Measurements from ENCODE around the gene PECR. TPM values are rescaled to one million over a fixed set of nuclear protein-coding genes. Genes with fewer than 3 reads are reported as not detected.

PECR gene
- total and polyA plus RNA-seq, 2 donors (not counting 1 experiment from before 2014, with no cell fraction given) = 9.5 to 16.5 TPM

DNA sequence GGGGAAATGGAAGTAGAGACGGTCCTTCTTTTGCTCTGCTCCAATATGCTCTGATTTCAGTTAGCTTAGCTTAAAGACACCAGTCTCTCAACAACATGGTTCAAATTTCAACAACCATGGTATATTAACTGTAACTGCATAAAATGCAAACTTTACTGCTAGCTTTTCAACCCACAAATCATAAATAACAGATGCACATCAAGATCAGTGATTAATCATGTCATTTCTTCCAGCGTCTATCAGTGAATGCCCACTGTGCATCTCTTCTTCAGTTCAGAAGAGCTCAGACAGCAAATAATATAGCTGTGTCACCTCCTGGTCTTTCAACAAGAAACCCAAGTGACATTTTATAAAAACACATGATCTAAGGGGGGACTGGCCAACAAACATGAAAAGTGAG is 12.6 kb downstream of the PECR start:
- no peak for ATAC-seq (ENCODE audit: low read depth)
- no peaks in the 10 kb centered on the region for H3K27me3 Mint-ChIP-seq

DNA sequence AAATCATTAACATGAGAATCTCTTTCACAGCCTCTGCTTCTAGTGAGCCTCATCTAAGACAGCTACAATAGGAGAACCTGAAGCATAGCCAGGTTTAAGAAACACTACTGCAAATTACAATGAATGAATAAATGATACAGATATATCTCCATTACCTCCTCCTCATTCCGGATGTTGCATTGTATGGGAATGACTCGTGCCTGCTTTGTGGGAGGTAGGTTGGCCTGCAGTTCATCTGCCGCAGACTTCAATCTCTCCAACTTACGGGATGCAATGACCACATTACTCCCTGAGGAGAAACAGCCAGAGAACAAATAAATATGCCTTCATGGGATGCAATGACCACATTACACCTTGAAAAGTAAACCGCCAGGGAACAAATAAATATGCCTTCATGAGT is 15.4 kb downstream of the PECR start:
- CTCF ChIA-PET = no interaction called here
- Mint-ChIP-seq H3K4me3 (no peak overlapping the region), H3K4me1 (no peaks in the 10 kb centered on the region), H3K27ac (no peak overlapping the region), H3K27me3 (no peaks in the 10 kb centered on the region), H3K9me3 (ENCODE audit: insufficient read depth) (no peaks in the 10 kb centered on the region)
- Histone ChIP-seq H3K36me3 (replicated peaks in 1 of 2; ENCODE audit: control extremely low read depth in 1 of 2, control insufficient read depth in 1 of 2, extremely low read depth in 1 of 2, insufficient read depth in 2 of 2, low read length in 1 of 2) (peaks cover 8 to 14% of the 10 kb centered on the region in 2 experiments), H3K79me2 (ENCODE audit: control insufficient read depth, insufficient read depth, low read length) (no peaks in the 10 kb centered on the region), H3K4me1 (ENCODE audit: control insufficient read depth in 2 of 2, insufficient read depth in 2 of 2, low read length in 2 of 2) (no peaks in the 10 kb centered on the region), H4K20me1 (ENCODE audit: control insufficient read depth, insufficient read depth, low read length, poor library complexity, severe bottlenecking) (no peaks in the 10 kb centered on the region), H3K9ac (ENCODE audit: low read length) (no peak overlapping the region), H3K27me3 (replicated peaks in 1 of 4; ENCODE audit: control extremely low read depth in 1 of 4, control insufficient read depth in 3 of 4, insufficient read depth in 4 of 4, low read length in 3 of 4) (no peaks in the 10 kb centered on the region), H2AFZ (ENCODE audit: insufficient read depth, low read depth, low read length, poor library complexity, severe bottlenecking) (no peak overlapping the region), H3K4me3 (ENCODE audit: control extremely low read depth in 1 of 5, extremely low read depth in 1 of 5, insufficient read depth in 1 of 5, low read depth in 2 of 5, low read length in 4 of 5) (no peak overlapping the region), H3K27ac (ENCODE audit: low read length in 2 of 2) (no peak overlapping the region), H3K4me2 (replicated peaks; ENCODE audit: low read depth, low read length, poor library complexity, severe bottlenecking) (no peak overlapping the region), H3K9me3 (ENCODE audit: control extremely low read depth in 1 of 3, control insufficient read depth in 2 of 3, insufficient read depth in 1 of 3, low read length in 2 of 3) (no peaks in the 10 kb centered on the region)
- TF ChIP-seq EZH2 (IDR thresholded peaks at IDR 0.05; ENCODE audit: borderline replicate concordance, insufficient read depth, low read depth, low read length, poor library complexity, severe bottlenecking) = no peak
- TF ChIP-seq, protein P1, sequence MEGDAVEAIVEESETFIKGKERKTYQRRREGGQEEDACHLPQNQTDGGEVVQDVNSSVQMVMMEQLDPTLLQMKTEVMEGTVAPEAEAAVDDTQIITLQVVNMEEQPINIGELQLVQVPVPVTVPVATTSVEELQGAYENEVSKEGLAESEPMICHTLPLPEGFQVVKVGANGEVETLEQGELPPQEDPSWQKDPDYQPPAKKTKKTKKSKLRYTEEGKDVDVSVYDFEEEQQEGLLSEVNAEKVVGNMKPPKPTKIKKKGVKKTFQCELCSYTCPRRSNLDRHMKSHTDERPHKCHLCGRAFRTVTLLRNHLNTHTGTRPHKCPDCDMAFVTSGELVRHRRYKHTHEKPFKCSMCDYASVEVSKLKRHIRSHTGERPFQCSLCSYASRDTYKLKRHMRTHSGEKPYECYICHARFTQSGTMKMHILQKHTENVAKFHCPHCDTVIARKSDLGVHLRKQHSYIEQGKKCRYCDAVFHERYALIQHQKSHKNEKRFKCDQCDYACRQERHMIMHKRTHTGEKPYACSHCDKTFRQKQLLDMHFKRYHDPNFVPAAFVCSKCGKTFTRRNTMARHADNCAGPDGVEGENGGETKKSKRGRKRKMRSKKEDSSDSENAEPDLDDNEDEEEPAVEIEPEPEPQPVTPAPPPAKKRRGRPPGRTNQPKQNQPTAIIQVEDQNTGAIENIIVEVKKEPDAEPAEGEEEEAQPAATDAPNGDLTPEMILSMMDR (IDR thresholded peaks at IDR 0.05) = no peak
- 100% methylated on average over 1 of the region's 5 CpGs for WGBS (ENCODE audit: insufficient coverage)
- no peak for DNase-seq
- intact Hi-C loops (cut with micrococcal nuclease) = no loop called here
- POLR2A ChIA-PET = no interaction called here
- ATAC-seq (ENCODE audit: low read depth) = no peak

More for the DNA sequence above, 12.6 kb downstream of the PECR start:
- DNase-seq = no peak
- Histone ChIP-seq H3K27ac (ENCODE audit: low read length in 2 of 2) (no peak overlapping the region), H3K4me1 (ENCODE audit: control insufficient read depth in 2 of 2, insufficient read depth in 2 of 2, low read length in 2 of 2) (no peaks in the 10 kb centered on the region), H3K36me3 (replicated peaks in 1 of 2; ENCODE audit: control extremely low read depth in 1 of 2, control insufficient read depth in 1 of 2, extremely low read depth in 1 of 2, insufficient read depth in 2 of 2, low read length in 1 of 2) (peaks cover 8 to 16% of the 10 kb centered on the region in 2 experiments), H3K79me2 (ENCODE audit: control insufficient read depth, insufficient read depth, low read length) (peaks cover 3% of the 10 kb centered on the region), H2AFZ (ENCODE audit: insufficient read depth, low read depth, low read length, poor library complexity, severe bottlenecking) (no peak overlapping the region), H3K27me3 (replicated peaks in 1 of 4; ENCODE audit: control extremely low read depth in 1 of 4, control insufficient read depth in 3 of 4, insufficient read depth in 4 of 4, low read length in 3 of 4) (no peaks in the 10 kb centered on the region), H3K9ac (ENCODE audit: low read length) (no peak overlapping the region), H4K20me1 (ENCODE audit: control insufficient read depth, insufficient read depth, low read length, poor library complexity, severe bottlenecking) (no peaks in the 10 kb centered on the region), H3K4me2 (replicated peaks; ENCODE audit: low read depth, low read length, poor library complexity, severe bottlenecking) (no peak overlapping the region), H3K9me3 (ENCODE audit: control extremely low read depth in 1 of 3, control insufficient read depth in 2 of 3, insufficient read depth in 1 of 3, low read length in 2 of 3) (peaks cover 0 to 4% (median 0%) of the 10 kb centered on the region in 3 donors), H3K4me3 (ENCODE audit: control extremely low read depth in 1 of 5, extremely low read depth in 1 of 5, insufficient read depth in 1 of 5, low read depth in 2 of 5, low read length in 4 of 5) (no peak overlapping the region)
- CTCF ChIA-PET = interaction anchor here (0.9 to 1.8 kb wide), 2 partner anchors 10 kb away, joined by 3 to 4 read pairs; no protein-coding TSS in a partner anchor
- H3K9me3 Mint-ChIP-seq (ENCODE audit: insufficient read depth) = no peaks in the 10 kb centered on the region
- H3K27ac Mint-ChIP-seq = no peak overlapping the region
- H3K4me1 Mint-ChIP-seq = peaks cover 2% of the 10 kb centered on the region
- intact Hi-C loops (cut with micrococcal nuclease) = no loop called here
- TF ChIP-seq EZH2 (IDR thresholded peaks at IDR 0.05; ENCODE audit: borderline replicate concordance, insufficient read depth, low read depth, low read length, poor library complexity, severe bottlenecking) = no peak
- TF ChIP-seq, protein P1 (IDR thresholded peaks at IDR 0.05) = no peak
- no peak overlapping the region for H3K4me3 Mint-ChIP-seq
- POLR2A ChIA-PET = no interaction called here
- 91% methylated on average over 1 of the region's 2 CpGs for WGBS (ENCODE audit: insufficient coverage)

All from B cell (primary cell).